CD4-positive, alpha-beta T cell treated with Interleukin-15 for 4 hours (primary cell): Measurements from ENCODE around the gene RASA3.

ENCODE experiments used
- DNase-seq: peaks from one replicate; pipeline ENCODE4 v3.0.0-alpha.2; 2020; ENCODE audit warnings: low spot score

RASA3 gene

DNA sequence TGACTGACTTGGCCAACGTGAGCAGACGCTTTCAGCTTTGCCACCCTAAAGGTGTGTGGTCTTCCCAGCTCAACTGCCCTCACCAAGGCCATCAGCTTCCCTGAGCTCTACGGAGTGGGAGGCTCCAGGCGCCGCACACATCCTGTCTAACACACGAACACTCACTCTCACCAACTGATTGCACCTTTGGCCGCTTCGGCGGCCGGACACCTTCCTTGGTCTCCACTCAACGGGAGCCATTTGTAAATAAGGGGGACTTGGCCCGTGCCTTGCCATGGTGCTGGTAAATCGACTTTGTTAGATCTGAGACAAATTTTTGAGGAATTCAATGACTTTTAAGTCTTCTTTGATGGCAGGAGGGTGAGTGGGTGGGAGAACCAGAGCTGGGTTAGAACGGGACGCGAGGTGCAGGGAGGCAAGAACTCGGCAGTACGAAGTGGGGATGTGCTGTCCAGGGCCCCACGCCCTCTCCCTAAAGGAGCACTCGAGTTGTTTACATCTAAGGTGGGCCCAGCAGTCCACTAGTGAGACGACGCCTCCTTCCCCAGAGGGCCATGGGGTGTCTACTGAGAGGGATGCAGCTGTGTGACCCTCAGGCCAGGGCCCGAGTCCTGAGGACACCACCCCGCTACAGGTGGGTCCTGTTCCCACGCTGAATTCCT, 163.0 kb downstream of the RASA3 start:
- no peak for DNase-seq

DNA sequence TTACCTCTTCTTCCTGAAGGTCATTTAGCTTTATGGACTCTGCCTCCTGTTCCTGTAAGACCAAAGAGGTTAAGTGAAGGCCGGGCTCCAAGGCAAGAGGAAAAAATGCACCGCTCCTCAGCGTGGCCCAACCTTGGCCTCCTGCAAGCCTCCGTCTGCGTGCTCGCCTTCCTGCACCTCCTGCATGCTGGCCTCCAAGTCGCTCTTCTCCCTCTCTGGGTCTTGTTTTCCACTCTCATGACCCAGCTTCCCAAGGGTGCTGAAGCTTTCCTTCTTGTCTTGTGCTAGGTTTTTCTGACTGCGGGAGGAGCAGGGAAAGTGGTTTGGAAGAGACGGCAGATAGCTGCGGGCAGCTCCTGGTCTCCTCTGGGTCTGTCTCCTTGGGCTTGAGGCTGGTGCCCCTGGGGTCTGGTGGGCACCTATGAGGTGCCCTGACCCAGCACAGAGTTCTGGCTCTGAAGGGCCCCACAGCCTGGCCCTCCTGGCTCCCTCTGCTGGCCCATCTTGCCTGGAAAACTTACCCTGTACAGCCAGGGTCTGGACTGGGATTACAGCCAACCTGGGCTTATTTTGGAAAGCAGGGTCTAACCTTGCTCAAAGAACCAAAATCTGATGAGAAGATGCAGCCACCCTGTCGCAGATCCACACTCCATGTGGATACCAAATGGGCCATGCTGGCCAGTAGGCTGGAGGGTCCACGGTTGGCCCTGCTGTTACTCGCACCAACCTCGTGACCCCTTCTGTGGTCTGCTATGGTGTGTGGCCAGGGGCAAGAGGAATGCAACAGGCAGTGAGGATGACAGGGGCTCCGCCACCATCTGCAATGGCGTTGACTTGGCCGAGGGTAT, 163.7 kb downstream of the RASA3 start:
- no peak for DNase-seq

DNA sequence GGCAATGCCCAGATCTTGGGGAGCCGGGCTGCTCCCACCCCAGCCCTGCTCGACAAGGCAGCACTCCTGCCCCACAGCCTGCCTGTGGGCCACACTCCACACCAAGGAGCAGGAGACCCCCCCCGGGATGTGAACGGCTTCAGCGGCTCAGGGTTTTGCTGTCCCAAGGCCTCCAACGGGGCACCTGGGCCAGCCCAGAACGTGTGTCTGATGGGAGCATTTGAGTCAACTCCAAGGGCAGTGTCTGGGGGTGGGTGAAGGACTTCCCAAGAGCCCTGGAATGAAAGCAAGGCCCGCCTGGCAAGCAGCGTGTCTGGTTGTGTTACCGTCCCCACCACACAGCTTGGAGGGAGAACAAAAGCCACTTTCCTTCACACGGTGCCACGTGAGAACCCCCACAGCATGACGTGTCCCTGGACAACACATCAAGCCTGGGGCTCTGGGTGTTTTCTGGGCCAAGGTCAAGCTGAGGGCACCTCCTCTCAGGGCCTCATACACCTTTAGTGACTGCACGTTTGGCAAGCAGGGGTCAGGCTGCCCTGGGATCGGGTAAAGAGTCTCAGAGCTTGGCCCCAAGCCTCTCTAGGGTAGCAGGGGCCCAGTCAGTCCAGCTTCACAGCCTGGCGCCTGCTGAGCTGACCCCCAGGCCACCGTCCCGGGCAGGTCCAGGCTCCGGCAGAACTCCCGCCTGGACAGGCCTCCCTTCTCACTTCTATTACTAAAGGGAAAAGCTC, 164.5 kb downstream of the RASA3 start:
- no peak for DNase-seq

DNA sequence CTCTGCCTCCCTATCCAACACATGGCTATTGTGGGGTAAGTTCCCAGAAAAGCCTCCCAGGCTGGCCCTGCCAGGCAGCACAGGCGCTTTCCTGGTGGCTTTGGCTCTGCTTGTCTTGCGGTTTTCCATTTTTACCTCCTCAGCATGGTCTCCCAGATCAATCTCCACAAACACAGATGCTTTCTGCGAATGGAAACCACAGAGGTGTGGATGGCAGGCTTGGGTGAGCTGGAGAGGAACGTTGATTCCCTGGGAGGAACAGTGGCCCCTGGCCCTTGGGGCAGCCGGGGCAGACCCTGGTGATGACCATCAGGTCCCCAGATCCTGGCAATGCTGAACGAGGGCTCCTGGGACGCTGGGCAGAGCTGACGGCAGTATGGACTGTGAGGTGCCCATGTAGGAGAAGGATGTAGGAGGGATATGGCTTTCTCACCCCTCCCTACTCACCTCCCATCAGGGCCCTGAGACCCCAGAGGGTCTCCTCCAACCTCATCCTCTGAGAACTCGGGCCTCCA, 165.2 kb downstream of the RASA3 start:
- no peak for DNase-seq

DNA sequence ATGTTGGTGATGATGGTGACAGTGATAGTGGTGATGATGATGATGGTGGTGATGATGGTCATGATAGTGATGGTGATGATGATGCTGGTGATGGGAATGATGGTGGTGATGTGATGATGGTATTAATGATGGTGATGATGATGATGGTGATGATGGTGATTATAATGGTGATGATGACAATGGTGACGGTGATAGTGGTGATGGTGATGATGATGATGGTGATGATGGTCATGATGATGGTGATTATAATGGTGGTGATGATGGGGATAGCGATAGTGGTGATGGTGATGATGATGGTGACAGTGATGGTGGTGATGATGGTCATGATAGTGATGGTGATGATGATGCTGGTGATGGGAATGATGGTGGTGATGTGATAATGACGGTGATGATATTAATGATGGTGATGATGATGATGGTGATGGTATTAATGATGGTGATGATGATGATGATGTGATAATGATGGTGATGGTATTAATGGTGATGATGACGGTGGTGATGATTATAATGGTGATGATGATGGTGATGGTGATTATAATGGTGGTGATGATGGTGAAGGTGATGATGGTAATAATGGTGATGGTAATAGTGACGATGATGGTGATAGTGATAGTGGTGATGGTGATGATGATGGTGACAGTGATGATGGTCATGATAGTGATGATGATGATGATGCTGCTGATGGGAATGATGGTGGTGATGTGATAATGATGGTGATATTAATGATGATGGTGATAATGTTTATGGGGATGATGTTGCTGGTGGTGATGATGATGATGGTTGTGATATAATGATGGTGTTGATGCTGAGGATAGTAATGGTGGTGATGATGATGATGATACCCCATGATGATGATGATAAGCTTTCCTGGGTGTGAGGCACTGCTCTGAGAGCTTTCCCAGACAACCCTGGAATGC, 166.2 kb downstream of the RASA3 start:
- DNase-seq: no peak

DNA sequence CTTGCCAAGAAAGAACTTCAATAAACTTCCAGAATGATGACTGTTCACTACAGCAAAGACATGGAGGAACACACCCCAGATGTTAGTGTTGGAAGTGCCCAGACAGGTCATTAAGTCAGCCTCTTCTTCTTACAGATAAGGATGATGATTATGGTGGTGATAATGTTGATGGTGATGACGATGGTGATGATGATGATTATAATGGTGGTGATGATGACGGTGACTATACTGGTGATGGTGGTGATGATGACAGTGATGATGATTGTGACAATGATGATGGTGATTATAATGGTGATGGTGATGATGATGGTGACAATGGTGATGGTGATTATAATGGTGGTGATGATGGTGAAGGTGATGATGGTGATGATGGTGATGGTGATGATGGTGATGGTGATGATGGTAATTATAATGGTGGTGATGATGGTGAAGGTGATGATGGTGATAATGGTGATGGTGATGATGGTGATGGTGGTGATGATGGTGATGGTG, 167.0 kb downstream of the RASA3 start:
- no peak for DNase-seq

DNA sequence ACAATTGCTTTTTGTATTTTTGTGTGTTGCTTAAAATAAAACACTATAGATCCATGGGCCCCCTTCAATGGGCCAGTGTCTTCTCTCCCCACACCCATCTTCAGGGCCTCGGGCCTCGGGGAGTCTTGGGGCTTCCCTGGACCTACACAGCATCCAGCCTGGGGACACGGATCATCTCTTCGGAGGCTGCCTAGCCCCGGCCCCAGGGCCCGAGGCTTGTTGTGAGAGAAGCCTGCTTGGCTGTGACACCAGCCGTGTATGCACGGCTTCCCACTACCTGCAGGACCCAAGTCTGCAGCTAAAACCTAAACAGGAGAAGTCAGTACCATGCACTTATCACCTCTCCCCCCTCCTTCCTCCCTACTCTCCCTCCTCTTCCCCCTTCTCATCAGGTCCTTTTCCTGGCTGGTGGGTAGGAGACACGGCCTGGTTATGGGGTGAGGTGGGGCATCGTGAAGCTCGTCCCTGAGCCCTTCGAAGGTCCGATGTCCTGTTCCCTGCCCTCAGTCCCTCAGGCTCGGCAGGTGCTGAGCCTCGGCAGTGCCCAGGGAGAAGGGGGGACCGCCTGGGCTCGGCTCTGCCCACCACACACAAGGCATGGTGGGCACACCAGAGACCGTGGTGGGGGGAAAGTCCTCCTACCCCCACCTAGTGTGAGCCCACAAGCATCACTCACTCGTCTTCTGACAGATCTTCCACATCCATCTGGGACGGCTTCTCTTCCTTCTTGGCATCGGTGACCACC, 168.0 kb downstream of the RASA3 start:
- DNase-seq: no peak

DNA sequence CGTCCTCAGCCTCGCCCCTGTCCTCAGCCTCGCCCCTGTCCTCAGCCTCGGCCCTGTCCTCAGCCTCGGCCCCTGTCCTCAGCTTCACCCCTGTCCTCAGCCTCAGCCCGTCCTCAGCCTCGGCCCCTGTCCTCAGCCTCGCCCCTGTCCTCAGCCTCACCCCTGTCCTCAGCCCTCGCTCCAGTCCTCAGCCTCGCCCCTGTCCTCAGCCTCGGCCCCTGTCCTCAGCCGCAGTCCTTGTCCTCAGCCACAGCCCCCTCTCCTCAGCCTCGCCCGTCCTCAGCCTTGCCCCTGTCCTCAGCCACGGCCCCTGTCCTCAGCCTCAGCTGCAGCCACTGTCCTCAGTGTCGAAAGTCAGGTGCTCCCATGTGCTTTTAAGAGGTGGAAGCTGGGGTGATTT, 169.0 kb downstream of the RASA3 start:
- no peak for DNase-seq

DNA sequence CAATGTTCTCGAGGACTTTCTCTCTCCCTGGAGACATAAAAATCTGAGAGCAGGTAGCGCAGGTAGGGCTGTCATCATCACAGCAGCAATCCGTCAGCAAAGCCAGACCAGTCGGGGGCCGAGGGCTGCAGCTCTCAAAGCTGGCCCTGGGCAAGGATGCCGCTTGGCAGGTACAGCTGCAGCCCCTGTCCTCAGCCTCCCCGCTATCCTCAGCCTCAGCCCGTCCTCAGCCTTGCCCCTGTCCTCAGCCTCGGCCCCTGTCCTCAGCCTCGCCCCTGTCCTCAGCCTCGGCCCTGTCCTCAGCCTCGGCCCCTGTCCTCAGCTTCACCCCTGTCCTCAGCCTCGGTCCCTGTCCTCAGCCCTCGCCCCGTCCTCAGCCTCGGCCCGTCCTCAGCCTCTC, 169.4 kb downstream of the RASA3 start:
- no peak for DNase-seq

DNA sequence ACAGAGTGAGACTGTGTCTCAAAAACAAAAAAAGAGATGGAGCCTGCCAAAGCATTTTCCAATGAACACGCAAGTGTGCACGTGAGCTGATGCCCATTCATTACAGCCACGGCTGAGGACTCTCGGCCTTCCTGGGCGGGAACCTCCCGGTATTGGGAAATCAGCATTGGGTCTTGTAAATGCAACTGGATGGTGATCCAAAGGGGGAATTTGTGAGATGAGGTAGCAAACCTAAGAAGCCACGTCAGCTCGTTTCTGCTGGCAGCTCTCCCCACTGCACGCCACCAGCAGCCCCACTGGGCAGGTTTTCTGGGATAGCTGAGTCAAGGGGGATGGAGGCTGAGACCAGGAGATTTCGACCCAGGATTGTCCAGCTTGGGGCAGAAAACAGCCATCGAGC, 170.0 kb downstream of the RASA3 start:
- DNase-seq: no peak

DNA sequence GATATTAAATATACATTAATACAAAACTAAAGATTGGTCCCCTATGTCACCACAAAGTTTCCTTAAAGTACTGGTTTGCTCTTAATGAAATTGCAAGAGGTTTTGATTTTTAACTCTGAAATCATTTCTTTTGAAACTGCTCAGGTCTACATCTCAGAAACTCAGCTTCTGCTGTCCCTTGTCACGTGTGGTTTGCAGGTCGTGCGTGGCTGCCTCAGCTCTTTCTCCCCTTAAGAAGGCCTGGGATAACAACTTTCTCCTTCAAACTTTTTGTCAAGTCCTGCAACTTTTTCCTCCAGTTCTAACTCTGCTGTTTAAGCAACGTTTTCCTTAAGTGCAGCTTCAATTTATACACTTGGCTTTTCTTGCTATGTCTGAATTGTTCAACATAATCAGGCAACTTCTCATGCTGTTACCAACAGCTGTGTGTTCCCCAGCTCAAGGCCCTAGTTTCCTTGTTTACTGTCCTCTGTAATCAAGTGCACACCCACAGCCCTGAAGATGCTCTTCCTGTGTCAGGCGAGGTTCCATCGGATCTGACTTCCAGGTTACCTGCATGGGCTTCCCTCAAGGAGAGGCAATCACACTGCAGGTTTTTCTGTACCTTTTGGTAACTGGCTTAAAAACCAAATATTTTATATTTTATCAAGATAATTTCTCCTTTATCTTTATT, 172.0 kb downstream of the RASA3 start:
- DNase-seq: no peak

DNA sequence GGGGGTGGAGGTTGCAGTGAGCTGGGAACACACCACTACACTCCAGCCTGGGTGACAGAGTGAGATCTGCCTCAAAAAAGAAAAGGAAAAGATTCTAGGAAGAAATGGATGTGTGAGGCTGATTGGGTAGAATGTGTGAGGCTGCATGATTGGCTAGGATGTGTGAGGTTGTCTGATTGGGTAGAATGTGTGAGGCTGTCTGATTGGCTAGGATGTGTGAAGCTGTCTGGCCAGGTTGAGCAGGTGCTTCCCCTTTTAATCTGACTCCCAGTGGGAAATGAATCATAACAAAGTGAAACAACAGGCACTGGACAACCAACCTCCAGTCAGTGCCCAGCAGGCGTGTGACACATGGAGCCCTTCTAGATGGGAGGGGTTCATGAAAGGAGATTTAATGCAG, 173.2 kb downstream of the RASA3 start:
- no peak for DNase-seq

DNA sequence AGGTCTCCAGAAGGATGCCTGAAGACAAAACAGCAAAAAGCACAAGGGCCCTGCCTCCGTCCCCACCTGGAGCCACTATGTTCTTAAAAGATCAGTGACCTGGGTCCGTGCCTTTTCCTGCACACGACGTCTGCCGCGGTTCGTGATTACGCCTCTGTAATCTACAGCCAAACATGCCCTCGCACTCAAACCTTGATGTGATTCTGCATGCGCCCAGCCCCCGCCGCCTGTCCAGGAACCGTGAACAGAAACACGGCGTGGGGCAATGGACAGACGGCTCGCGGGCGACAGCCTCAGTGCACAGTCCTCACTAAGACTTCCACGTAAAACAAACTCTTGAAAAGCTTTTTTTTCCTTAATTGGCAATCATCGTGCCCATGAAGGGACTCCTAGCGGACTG, 174.1 kb downstream of the RASA3 start:
- no peak for DNase-seq

DNA sequence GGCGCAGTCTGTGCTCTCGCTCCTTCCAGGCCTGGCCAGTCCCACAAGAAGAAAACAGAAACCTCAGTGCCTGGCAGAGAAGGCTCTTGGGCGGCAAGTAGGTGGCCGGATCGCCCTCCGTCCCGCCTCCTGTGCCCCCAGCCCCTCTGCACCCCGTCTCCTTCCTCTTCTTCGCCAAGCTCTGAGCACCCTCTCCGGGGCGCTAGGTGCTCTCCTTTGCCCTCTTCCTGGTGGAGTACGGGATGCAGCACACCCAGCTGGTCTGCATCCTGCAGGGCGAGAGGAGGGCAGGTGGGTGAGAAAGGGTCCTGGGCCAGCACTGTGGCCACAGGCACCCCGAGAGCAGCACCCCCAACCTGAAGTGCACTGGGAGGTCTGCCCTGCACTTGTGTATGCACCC, 175.9 kb downstream of the RASA3 start:
- DNase-seq: no peak

DNA sequence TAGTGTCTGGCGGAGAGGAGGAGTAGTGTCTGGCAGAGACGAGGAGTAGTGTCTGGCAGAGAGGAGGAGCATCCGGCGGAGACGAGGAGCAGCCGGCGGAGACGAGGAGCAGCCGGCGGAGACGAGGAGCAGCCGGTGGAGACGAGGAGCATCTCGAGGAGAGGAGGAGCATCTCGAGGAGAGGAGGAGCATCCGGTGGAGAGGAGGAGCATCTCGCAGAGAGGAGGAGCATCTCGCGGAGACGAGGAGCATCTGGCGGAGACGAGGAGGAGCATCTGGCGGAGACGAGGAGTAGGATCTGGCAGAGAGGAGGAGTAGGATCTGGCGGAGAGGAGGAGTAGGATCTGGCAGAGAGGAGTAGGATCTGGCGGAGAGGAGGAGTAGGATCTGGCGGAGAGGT, 176.7 kb downstream of the RASA3 start:
- DNase-seq: no peak

DNA sequence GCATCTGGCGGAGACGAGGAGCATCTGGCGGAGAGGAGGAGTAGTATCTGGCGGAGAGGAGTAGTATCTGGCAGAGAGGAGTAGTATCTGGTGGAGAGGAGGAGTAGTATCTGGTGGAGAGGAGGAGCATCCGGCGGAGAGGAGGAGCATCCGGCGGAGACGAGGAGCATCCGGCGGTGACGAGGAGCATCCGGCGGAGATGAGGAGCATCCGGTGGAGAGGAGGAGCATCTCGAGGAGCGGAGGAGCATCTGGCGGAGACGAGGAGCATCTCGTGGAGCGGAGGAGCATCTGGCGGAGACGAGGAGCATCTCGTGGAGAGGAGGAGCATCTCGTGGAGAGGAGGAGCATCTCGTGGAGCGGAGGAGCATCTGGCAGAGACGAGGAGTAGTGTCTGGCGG, 177.2 kb downstream of the RASA3 start:
- no peak for DNase-seq

DNA sequence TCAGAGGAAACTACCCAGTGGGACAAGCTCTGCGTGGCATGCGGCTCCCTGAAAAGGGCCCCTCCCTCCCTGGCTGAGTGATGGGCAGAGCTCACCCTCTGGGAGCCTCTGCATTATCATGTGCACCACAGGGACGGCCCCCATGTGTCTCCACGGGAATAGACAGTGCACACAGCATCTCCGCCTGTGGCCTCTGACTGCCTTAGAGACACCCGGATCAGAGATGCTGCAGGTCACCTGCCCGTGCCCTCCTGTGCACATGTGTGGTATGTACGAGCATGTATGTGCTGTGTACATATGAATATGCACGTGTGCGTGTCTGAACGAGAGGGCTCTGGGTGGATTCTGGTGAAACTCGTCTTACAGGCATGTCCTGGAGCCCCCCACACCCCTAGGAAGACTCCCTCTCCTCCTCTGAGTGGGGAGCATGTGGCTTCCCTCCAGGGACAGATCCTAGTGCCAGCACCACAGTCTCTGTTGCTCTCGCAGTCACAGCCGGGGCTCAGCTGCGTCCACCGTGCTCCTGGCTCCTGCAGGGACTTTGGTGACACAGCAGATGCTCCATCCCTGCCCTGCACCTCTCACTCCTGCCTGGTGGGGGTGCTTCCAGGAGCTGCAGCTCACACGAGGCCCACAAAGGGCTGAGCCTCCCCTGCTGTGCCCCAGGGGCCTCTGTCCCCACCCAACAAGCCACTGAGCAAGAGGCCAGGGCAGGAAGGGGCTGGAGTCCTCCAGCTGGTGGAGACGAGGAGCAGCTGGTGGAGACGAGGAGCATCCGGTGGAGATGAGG, 178.2 kb downstream of the RASA3 start:
- no peak for DNase-seq

DNA sequence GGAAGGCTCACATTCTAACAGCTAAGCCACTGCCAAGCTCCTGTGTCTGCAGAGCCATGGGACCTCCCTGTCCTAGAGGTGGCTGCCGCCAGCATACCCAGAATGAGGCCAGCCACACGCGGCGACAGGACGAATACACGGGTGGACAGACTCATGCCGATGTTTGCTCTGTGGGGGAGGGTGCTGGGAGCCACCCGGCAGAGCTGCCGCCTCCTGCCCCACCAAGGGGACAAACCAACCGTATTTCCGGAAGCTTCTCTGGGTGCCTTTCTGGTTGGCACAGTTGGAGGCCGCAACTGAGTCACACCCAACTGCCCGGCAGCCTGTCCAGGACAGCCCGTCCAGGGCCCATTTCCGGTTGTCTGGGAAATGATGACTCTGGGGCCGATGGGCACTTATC, 178.9 kb downstream of the RASA3 start:
- no peak for DNase-seq

DNA sequence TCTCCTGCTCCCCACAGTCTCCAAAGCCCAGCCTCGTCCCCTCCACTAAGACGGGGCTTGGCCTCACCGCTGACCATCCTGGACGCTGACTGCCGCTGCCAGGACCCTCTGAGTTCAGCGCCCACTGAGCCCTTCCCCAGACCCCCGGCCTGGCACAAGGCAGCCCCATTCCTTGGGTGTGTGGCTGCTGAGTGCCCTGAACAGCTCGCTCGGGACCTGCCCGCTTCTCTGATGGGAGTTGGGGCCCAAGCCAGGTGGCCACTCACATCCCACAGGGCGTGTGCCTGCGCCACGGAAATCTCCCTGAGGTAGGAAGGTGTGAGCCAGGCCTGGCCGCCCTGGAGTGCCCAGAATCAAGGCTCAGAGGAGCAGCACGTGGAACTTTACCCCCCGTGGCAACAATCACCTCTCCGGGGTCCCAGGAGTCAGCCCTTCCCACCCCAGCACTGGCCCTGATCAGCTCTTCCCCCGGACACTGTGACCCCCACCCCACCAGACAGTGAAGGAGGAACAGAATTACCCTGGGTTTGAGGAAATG, 179.4 kb downstream of the RASA3 start:
- DNase-seq: no peak
